ENCODE measurements around the gene SNX19.
"Not testable (repeated sequence)": the region's sequence is repeated elsewhere in the genome, so short reads cannot be mapped to it uniquely, and the experiment has no call there.

SNX19 gene

DNA sequence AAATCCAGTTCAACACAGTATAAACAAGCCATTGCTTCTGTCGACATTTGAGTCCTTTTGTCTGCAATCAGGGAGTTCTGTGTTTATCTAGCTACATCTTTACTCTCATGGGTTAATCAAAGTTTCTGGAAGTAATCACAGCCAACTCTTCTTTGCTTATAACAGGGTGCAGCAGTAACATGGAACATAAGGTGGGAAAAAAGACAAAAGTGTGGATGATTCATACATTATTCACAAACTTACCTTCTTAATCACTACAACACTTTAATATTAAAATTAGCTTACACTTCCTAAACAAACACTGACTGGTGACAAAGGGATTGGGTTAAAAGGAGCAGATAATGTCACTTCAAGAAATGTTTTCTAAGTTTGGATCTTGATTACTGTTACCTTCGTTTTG lies 44.7 kb downstream of the SNX19 start:
- no peak for DNase-seq

DNA sequence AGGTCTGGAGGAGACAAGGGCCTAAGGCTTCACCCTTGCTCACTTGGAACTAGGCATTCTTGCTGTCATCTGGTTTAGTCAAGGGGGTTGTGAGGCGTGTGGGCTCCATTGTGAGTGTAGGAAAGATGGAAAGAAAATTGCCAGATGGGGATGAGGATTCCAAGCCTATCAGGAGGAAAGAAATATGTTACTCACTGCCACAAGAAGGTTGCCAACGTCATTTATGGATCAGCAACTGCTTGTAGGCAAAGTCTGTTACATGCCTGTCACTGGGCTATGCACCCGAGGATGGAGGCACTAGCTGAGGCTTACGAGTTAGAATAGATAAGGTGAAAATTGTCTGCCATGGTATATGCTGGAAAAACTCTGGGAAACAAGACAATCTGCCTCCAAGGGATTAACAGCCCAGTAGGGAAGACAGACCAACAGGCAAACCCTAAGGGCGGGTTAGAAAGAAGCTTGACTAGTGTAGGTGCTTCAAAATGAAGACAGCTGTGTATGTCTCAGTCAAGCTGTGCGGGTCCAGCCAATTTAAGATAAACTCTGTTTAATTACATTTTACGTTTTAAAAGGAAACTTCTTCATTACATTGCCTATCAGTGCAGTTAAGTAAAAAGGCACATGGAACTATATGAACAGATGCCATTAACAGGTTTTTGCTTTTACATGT lies 47.4 kb downstream of the SNX19 start:
- DNase-seq, result no peak

DNA sequence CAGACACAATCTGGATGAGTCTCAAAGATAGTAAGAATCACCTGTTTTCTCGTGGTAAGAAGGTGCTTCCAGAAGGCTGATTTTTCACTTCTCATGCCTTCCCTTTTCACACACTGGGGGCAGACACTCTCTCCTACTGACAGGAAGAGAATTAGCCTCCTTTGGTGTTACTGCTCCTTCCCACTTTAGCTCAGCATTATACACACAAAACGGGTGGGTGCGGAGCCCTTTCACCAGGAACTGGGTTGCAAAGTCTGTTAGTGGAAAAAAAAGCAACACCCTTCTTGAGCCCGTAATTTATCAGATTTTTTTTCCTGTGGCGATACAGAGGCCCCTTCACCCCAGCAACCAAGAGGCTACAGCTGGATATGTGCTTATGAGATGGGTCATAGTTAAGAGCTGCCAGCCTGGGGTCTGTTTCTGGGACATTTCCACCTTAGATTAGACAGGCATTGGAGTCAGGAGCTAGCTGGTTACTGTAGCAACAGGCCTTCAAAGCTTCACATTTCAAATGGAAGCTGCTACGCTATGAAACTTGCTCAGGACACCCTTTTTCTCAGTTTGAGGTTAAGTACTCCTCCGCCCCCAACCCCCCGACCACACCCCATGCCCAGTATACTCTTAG lies 48.1 kb downstream of the SNX19 start:
- DNase-seq, result no peak

DNA sequence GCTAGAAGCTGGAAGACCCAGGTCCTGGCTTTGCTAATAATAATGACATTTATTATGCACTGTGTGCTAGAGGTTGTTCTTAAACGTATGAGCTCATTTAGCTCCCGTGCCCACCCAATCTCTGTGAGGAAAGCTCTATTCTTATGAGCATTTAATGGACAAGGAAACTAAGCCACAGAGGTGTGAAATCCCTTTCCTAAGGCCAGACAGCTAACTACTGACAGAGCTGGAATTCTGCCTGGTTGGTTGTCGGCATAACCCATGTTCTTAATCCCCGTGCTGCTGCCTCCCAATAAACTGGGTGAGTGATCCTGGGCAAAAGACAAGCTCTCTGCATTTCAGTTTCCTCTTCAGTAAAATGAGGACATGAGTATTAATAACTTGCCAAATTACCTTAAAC lies 49.4 kb downstream of the SNX19 start:
- DNase-seq, result no peak

DNA sequence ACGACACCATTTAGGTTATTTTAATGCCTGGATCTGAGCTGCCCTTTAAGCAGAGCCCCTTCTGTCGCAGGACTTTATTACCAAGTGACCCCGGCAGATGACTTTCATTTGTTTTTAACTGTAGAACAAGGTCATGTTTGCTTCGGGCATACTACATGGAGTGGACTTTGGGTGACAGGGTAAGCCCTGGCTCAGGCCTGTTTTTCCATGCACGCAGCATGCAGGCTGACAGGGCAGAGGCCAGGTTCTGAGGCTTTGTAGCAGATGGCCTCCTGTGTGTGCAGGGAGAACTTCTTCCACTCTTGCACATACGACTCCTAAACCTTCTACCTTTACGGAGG lies 50.5 kb downstream of the SNX19 start:
- DNase-seq, result no peak

DNA sequence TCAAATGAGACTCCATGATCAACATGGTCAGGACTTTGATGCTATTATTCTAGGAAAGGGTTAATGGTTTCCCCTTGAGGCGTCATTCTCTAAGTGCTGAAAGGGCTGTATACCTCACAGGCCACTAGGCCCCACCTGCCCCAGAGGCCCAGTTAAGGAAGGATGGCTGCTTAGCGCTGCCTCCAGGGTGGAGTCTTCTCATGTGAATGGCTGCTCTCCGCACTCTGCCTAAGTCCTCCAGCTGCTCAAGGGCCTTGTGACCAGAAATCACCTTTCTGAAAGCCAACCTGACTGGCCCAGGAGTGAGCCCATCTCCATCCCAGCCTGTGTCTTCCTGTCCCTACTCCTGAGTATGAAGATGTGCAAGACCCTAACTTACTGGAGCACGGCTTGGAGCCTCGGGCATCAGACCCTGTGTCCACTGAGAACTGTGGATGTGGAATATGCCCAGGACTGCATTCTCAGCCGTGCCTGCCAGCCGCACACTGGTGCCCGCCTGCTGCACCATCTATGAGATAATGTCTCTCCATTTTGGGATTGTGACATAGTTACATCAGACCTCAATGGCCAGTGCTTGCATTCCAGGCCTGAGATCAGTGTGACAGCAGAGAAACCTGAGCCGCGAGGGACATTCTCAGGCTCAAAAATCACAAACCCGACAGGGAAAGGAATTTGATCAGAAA lies 51.0 kb downstream of the SNX19 start:
- no peak for DNase-seq

DNA sequence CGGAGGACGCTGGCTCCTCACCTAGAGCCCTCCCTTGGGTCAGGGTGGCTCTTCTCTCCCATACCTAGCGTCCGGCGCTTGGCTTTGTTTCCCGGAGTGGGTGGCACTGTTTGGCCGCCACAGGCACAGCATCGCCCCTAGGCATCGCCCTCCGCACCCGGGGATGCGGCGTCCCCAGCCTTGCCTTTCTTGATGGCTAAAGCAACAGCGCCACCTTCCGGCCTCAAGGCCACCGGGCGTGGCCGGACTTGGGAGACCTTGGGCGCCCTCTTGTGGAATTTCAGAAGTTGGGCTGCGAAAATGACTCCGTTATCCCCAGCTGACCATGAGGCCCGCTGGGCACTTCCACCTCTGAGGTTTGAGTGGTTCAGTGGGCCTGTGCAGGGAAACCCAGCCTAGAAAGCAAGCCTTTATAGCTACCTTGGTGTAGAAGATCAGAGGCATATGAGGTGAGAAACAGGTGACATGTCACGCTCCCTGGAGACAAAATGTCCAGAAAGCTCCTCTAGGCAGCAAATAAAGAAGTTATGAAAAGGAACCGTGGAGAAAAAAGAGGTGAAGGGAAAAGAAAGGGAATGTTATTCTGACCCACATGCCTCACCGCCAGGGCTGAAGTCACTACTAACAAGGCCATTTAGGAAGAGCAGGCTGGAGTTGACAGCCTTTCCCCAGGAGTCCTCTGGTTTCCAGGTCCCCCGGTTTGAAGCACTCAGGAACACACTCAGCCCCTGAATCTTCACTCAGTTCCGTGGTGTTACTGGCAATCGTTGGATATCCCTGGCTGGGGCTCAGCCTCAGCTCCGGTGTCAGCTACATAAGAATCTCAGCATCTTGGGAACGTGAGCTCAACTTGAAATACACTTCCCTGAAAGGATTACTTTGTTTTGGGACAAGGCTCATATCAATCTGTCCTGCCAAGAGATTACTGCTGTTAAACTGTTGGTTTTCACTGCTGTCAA lies 54.1 kb downstream of the SNX19 start:
- peak; percentile 91 for DNase-seq

DNA sequence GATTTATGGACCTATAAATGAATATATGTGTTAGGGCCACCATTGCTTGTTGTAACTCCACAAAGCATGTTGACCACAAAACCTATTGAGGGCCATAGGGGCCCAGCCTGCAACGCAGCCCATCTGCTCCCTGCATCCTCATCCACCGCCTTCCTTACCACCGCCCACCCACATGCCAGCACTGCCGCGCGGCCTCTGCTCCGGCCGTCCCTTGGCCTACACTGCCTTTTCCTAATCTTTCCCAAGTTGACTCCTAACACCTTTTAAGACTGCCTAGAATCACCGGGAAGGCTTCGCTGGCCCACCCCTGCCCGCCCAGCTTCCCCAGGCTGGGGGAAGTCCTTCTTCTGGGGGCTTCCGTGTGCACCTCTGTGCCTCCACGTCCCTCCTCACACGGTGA lies 55.0 kb downstream of the SNX19 start:
- DNase-seq, result no peak

DNA sequence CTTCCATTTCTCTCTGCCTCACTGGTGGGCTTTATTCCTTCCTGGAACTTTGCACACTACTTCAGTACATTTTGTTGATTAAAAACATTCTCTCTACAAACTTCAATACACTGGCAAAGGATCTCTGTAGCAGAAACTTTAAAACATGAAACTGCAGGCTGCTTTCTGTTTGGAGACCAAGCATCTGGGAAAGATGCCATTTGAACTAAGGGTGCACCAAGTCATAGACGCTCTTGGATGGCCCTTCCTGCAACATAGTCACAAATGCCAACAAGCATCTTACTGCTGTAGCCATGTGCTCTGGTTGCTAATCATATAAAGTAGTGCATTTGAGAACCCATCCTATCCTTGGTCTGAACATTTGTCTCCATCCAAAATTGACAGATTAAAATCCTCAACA lies 56.4 kb downstream of the SNX19 start:
- DNase-seq, result no peak

DNA sequence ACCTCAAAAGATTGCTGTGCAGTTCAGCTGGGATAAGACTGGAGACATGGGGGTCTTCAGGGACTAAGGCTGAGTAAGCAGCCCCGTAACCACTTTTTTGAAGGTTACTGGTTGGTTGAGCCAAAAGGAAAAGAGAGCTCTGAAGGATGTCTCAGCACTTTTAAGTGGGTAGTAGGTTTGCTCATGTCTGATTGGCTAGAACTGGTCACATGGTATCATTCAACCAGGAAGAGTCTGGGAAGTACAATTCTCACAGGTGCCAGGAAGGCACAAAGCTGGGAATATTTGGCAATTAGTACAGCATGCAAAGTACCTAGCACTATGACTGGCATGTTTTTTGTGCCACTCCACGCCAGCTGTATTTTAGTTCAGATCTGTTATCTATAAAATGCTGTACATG lies 58.1 kb downstream of the SNX19 start:
- DNase-seq, result no peak

DNA sequence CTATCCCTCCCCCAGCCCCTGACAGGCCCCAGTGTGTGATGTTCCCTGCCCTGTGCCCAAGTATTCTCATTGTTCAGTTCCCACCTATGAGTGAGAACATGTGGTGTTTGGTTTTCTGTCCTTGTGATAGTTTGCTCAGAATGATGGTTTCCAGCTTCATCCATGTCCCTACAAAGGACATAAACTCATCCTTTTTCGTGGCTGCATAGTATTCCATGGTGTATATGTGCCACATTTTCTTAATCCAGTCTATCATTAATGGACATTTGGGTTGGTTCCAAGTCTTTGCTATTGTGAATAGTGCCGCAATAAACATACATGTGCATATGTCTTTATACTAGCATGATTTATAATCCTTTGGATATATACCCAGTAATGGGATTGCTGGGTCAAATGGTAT lies 60.6 kb downstream of the SNX19 start:
- not testable (repeated sequence) for DNase-seq

DNA sequence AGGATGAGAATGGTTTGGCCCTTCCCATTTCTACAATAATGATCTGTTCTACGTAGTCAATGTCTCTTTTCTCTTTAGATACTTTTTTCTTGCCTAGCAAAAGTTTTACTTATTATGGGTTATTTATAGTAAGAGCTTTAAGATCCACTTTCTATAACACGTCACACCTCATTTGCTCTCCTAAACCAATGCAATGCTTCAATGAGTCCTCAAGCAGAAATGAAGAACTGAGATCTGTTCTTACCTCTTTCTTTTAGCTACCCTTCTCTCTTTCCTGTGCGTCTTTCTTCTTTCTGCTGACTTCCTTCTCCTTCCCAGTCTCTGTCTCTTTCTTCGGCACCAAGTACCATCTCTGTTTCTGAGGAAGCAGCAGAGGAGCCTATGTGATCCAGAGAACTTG lies 61.8 kb downstream of the SNX19 start:
- no peak for DNase-seq

DNA sequence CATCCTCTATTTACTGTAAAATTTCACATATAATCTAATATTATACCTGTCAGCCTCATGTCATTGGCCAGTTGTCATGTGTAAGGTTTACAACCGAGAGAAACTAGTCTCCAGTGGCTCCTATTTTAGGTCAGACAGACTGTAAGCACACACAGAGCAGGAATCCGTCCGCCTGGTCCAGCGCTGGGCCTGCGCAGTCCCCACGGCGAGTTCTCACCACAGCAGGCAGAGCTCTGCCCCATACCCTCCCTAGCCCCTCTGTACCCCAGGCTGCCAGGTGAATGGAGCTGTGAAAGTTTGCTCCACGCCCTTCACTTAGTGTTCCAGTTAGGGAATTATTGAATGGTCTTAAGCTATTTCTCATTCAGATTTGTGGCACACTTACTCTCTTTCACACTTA lies 63.7 kb downstream of the SNX19 start:
- no peak for DNase-seq

DNA sequence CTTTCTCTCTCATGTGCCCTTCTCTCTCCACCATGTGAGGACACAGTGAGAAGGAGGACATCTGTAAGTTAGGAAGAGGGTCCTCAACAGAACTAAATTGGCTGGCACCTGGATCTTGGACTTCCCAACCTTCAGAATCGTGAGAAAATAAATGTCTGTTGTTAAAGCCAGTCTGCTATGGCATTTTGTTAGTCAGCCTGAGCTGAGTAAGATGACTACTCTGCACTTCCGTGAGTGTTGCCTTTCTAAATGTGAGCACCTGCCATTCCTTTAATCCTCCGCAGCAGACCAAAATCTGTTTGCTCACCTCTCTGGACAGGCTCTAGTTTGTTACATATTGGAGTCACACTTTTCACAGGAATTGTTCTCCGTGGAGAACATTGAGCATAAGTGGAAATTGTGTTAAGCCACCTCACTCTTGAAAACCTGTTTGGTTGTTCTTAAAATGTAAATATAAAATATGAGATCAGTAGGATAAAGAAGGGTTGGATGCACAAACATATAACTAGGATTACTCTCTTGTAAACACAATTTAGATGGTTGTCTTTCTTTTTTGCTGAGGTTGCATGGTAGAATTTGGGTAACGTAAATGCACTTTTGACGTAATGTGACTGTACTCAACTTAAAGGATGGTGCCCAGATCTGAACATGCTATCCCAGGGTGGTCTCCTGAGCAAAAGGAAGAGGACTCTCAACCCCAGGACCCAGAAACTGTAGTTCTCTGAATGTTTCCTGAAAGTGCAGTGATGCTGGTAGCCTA lies 65.9 kb downstream of the SNX19 start:
- DNase-seq, result no peak

DNA sequence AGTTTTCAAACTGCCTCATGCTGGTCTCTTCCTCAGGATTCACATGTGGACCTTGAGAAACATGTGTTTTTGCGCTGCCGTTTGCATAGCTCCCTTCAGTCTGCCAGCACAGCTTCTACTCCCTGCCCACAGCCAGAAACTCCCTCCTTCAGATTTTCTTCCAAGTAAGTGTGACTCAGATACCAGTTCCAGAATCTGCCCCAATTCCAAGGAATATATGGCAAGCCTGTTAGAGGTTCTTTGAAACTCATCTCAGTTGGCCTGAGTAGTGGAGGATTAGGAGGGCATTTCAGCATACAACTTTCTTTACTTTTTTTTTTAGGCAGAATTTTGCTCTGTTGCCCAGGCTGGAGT lies 67.1 kb downstream of the SNX19 start:
- DNase-seq, result no peak

DNA sequence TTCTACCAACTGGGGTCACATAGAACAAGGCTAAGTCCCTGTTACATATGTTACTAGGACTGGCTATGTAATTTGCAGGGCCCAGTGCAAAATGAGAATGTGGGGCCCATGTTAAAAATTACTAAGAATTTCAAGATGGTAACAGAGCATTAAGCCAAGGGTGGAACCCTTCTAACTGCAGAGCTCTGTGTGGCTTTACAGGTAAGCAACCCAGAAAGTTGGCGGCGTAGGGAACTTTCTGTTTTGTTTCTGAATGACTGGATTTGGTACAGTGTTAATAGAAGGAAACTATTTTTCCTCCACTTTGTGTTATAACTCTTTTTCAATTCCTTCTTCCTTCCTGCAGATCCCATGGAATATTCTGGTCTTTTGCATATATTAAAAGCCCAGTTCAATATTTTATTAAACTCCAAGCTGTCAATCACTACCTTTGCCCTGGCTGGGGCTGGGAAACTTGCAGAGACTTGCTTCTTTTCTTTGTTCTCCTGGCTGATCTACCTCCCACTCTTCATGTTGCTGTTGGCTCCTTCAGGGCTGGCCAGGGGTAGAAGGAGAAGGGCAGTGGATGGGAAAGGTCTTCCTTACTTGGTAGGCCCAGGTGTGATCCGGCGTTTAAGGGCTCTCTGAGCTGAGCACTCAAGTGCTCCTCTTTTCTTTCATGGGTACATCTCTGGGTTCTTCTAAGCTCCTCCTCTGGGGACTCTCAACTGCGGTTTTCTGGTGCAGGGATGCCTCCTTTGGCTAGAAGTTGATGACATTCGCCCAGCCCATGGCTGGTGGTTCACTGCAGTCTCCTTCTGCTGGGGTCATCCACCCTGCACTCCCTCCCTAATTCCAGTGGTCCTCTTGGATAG lies 67.7 kb downstream of the SNX19 start:
- no peak for DNase-seq

DNA sequence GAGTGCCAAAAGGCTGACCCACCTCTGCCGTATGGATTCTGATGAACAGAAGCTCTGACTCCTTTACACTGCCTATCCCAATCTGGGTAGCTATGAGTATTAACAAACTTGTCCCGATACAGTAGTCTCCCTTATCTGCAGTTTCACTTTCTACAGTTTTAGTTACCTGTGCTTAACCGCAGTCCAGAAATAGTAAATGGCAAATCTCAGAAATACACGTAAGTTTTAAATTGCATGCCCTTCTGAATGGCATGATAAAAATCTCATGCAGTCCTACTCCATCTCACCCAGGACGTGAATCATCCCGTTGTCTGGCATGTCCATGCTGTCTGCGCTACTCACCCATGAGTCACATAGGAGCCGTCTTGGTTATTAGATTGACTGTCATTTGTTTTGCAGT lies 68.8 kb downstream of the SNX19 start:
- no peak for DNase-seq

DNA sequence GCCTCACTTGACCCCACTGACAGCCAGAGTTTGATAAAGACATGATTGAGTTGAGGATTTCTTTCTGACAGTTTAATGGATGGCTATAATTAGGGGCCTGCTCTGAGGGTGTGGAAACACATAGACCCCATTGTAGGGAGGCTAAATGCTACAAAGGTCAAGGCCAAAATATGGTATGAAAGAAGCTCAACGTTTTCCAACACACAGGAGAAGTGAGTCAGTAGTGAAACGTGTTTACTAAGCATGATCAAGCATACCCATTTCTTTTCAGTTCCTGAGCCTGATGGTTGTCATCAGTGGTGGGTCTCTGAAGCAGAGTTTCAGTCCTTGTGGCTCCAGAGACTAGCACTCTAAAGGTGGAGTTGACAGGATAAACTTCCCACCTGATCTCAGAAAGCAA lies 69.7 kb downstream of the SNX19 start:
- no peak for DNase-seq

DNA sequence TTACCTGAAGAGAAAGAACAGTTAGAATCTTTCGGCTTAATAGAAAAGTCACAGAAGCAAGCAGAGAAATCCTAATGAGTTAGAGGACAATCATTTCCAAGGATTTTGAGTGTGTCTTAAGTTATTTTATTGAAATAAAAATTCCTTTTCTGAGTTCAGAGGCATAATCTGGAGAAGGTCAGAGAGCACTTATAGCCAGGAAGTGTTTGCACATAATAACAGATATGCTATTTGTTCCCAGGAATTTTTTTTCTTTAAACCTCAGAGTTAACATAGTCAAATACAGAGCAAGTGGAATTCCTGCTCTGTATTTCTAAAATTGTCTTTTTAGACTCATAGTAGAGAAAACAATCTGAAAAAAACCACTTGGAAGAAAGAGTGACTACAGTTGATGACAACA lies 74.3 kb downstream of the SNX19 start:
- no peak for DNase-seq

DNA sequence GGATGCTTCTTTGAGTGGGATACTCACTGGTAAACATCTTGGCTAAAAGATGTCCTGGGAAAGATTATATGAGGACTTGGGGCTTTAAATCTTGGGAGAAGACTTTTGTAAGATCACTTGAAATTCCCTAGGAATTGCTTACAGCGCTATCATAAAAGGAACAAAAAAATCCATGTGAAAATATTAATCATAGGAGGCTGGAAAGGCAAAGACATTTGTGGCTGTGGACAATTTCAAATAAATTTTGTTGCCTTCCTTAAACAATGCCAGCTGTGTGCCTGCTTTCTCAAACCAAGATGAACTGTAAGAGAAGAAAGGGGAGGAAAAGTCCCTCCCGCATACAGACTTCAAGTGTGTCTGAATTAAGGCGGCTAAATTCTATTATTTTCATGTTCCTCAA lies 75.6 kb downstream of the SNX19 start:
- DNase-seq, result no peak

DNA sequence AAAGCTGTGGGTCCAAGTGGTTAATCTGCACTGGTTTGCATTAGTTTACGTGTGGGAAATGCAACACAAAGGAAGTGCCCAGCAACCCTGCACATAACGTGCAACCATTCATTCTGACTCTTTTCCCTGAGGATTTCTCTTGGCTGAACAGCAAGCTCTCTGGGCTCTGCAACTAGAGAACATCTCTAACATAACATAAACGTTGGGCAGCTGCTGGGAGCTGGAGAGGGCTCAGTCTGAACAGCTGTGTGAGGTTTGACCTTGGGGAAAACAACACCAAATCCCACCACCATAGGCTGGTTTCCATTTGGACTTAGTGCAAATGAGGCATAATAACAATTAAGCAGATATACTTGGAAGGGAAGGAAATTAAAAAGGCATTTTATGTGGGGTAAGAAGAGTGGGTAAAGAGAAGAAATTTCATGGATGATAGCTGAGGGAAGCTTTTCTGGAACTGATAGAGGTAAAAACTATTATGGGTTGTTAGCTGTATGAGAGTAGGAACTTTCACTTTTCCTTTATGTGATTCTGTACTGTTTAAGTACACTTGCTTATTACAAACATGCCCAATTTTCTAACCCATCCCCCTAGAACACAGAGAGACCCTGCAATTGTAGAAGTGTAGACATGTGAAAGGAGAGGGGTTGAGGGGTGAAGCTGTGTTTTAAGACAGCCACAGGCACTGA lies 76.2 kb downstream of the SNX19 start:
- no peak for DNase-seq

Measured in activated CD4-positive, alpha-beta T cell treated with anti-CD3 and anti-CD28 coated beads for 48 hours (primary cell).